ENCODE data around the gene RNF150.

Gene RNF150

DNA sequence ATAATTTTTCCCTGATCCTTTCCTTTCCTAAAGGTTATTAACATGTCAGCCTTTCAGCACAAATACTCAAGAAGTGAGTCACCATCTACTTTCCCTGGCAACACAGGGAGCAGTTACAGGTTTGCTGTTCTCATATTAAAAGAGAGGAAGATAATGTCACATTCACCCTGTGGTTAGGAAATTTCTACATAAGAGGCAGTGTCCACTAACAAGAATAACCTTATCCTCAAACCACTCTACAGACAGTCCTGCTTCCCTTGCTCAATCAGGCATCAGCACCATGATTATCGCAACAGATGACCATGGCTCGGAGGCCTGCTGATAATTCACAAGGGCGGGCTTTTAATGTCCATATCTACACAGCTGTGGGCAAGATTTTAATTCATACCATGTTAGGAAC lies 30.9 kb downstream of the RNF150 start:
- H3K4me3 ChIP-seq (replicated peaks; ENCODE audit: insufficient read depth, low read length) = no peak overlapping the region
- DNase-seq (ENCODE audit: low read depth in 1 of 2, low spot score in 1 of 2) = no peak
- no peaks in the 10 kb centered on the region for H3K27me3 ChIP-seq (ENCODE audit: insufficient read depth, poor library complexity, severe bottlenecking)
- no peak overlapping the region for H3K27ac ChIP-seq (replicated peaks)
- no peak for TF ChIP-seq GABPA (IDR thresholded peaks at IDR 0.05; ENCODE audit: low read depth)
- TF ChIP-seq, protein P1, sequence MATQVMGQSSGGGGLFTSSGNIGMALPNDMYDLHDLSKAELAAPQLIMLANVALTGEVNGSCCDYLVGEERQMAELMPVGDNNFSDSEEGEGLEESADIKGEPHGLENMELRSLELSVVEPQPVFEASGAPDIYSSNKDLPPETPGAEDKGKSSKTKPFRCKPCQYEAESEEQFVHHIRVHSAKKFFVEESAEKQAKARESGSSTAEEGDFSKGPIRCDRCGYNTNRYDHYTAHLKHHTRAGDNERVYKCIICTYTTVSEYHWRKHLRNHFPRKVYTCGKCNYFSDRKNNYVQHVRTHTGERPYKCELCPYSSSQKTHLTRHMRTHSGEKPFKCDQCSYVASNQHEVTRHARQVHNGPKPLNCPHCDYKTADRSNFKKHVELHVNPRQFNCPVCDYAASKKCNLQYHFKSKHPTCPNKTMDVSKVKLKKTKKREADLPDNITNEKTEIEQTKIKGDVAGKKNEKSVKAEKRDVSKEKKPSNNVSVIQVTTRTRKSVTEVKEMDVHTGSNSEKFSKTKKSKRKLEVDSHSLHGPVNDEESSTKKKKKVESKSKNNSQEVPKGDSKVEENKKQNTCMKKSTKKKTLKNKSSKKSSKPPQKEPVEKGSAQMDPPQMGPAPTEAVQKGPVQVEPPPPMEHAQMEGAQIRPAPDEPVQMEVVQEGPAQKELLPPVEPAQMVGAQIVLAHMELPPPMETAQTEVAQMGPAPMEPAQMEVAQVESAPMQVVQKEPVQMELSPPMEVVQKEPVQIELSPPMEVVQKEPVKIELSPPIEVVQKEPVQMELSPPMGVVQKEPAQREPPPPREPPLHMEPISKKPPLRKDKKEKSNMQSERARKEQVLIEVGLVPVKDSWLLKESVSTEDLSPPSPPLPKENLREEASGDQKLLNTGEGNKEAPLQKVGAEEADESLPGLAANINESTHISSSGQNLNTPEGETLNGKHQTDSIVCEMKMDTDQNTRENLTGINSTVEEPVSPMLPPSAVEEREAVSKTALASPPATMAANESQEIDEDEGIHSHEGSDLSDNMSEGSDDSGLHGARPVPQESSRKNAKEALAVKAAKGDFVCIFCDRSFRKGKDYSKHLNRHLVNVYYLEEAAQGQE (IDR thresholded peaks at IDR 0.05; ENCODE audit: insufficient replicate concordance, low read depth) = no peak

DNA sequence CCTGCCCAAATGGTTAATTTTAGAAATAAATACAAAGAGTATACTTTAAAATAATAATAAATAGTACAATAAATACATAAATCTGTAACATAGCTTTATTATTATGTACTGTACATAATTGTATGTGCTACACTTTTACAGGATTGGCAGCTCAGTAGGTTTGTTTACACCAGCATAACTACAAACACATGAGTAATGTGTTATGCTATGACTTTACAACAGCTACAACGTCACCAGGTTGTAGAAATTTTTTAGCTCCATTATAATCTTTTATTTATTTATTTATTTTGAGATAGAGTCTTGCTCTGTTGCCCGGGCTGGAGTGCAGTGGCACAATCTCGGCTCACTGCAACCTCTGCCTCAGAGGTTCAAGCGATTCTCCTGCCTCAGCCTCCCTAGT lies 31.8 kb downstream of the RNF150 start:
- no peak for DNase-seq (ENCODE audit: low read depth in 1 of 2, low spot score in 1 of 2)
- no peak overlapping the region for H3K27ac ChIP-seq (replicated peaks)
- H3K27me3 ChIP-seq (ENCODE audit: insufficient read depth, poor library complexity, severe bottlenecking) = no peaks in the 10 kb centered on the region
- no peak overlapping the region for H3K4me3 ChIP-seq (replicated peaks; ENCODE audit: insufficient read depth, low read length)
- TF ChIP-seq, protein P2, sequence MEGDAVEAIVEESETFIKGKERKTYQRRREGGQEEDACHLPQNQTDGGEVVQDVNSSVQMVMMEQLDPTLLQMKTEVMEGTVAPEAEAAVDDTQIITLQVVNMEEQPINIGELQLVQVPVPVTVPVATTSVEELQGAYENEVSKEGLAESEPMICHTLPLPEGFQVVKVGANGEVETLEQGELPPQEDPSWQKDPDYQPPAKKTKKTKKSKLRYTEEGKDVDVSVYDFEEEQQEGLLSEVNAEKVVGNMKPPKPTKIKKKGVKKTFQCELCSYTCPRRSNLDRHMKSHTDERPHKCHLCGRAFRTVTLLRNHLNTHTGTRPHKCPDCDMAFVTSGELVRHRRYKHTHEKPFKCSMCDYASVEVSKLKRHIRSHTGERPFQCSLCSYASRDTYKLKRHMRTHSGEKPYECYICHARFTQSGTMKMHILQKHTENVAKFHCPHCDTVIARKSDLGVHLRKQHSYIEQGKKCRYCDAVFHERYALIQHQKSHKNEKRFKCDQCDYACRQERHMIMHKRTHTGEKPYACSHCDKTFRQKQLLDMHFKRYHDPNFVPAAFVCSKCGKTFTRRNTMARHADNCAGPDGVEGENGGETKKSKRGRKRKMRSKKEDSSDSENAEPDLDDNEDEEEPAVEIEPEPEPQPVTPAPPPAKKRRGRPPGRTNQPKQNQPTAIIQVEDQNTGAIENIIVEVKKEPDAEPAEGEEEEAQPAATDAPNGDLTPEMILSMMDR (IDR thresholded peaks at IDR 0.05; ENCODE audit: insufficient read depth, low read length) = no peak
- TF ChIP-seq GABPA (IDR thresholded peaks at IDR 0.05; ENCODE audit: low read depth) = no peak
- no peak for TF ChIP-seq POLR2AphosphoS5 (IDR thresholded peaks at IDR 0.05; ENCODE audit: low read depth)
- no peak for TF ChIP-seq SPI1 (IDR thresholded peaks at IDR 0.05; ENCODE audit: borderline replicate concordance, low read depth)
- TF ChIP-seq, protein P1 (IDR thresholded peaks at IDR 0.05; ENCODE audit: insufficient replicate concordance, low read depth) = no peak

DNA sequence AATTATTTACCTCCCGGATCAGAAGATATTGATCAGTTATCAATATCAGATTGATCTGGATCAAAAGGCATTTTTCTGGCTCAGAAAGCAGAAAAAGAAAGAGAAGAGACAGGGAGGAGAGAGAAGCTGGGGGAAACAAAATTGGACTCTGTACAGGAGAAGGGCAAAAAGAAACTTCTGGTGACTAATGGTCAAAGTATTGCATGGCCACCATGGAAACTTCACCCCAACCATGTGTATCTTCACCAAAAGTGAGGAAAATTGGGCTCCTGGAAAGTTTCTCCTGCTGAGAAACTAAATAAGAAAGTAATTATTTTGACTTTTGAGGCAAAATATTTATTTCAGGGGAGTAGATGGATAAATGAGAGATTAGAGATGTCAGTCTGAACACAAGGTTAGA lies 33.9 kb downstream of the RNF150 start:
- H3K4me3 ChIP-seq (replicated peaks; ENCODE audit: insufficient read depth, low read length) = no peak overlapping the region
- no peaks in the 10 kb centered on the region for H3K27me3 ChIP-seq (ENCODE audit: insufficient read depth, poor library complexity, severe bottlenecking)
- no peak overlapping the region for H3K27ac ChIP-seq (replicated peaks)
- DNase-seq (ENCODE audit: low read depth in 1 of 2, low spot score in 1 of 2) = no peak
- TF ChIP-seq POLR2AphosphoS5 (IDR thresholded peaks at IDR 0.05; ENCODE audit: low read depth) (no peak), GABPA (IDR thresholded peaks at IDR 0.05; ENCODE audit: low read depth) (no peak), SPI1 (IDR thresholded peaks at IDR 0.05; ENCODE audit: borderline replicate concordance, low read depth) (no peak)
- TF ChIP-seq, protein P2 (IDR thresholded peaks at IDR 0.05; ENCODE audit: insufficient read depth, low read length) = no peak
- TF ChIP-seq, protein P1 (IDR thresholded peaks at IDR 0.05; ENCODE audit: insufficient replicate concordance, low read depth) = no peak

DNA sequence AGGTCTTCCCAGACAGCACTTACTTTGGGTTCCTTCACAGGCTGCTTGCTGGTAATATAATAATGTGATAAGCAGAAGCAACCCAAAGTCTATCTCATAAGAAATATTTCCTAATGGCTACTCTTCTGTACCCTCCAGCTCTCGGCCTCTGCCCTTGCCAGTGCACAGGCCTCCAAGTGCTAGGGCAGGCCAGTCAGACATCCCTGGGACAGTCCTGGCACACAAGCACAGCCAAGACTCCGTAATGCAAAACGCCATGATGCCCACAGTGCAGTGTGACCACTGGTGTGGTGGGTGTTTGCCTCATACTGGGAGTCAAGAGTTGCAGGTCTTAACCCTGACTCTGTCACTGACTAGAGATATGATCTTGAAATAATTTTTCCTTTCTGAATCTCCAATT lies 35.1 kb downstream of the RNF150 start:
- no peak for TF ChIP-seq POLR2AphosphoS5 (IDR thresholded peaks at IDR 0.05; ENCODE audit: low read depth)
- TF ChIP-seq, protein P1 (IDR thresholded peaks at IDR 0.05; ENCODE audit: insufficient replicate concordance, low read depth) = no peak
- TF ChIP-seq GABPA (IDR thresholded peaks at IDR 0.05; ENCODE audit: low read depth) = no peak
- TF ChIP-seq, protein P2 (IDR thresholded peaks at IDR 0.05; ENCODE audit: insufficient read depth, low read length) = no peak
- TF ChIP-seq SPI1 (IDR thresholded peaks at IDR 0.05; ENCODE audit: borderline replicate concordance, low read depth) = no peak
- DNase-seq (ENCODE audit: low read depth in 1 of 2, low spot score in 1 of 2) = no peak
- Histone ChIP-seq H3K27me3 (ENCODE audit: insufficient read depth, poor library complexity, severe bottlenecking) (no peaks in the 10 kb centered on the region), H3K4me3 (replicated peaks; ENCODE audit: insufficient read depth, low read length) (no peak overlapping the region), H3K27ac (replicated peaks) (no peak overlapping the region)
